H1 (cell line): Measurements from ENCODE around the gene RBMS1. TPM values are rescaled to one million over a fixed set of nuclear protein-coding genes. Genes with fewer than 3 reads are reported as not detected.
"Not testable (repeated sequence)": the region's sequence is repeated elsewhere in the genome, so short reads cannot be mapped to it uniquely, and the experiment has no call there.

Source experiments
- CTCF ChIA-PET: fragments of 300-600 bp; sonication (Branson Sonifier 250); formaldehyde crosslinking; loops from one replicate; lab custom pipeline; 2021; ENCODE audit not compliant: partially characterized antibody; lab: Charles Lee
- POLR2A ChIA-PET: fragments of 300-600 bp; sonication (Branson Sonifier 250); formaldehyde crosslinking; loops from one replicate; lab custom pipeline; 2021; ENCODE audit warnings: inconsistent platforms; ENCODE audit not compliant: partially characterized antibody; lab: Charles Lee
- DNase-seq, 2 experiments: peaks; one replicate each; pipeline versions ENCODE4 v3.0.0 to v3.0.0-alpha.2; 2010 to 2022; ENCODE audit warnings: low spot score in 2 of 2, low read depth in 1 of 2, mixed read lengths in 1 of 2
- FAIRE-seq: peaks from 2 replicates; lab custom pipeline; 2011; peaks lifted over from hg19 to GRCh38; lab: Jason Lieb, UNC
- H2AFZ ChIP-seq: 2 replicates; pipeline ENCODE4 v1.8.1; 2012; ENCODE audit warnings: low read length, inconsistent platforms
- H2AK5ac ChIP-seq: 2 replicates; pipeline ENCODE4 v1.6.1; 2013; ENCODE audit warnings: low read depth, low read length
- H2BK120ac ChIP-seq: replicated peaks from 2 replicates; pipeline ENCODE3; 2013; ENCODE audit warnings: low read depth, low read length, inconsistent platforms
- H2BK12ac ChIP-seq: 2 replicates; pipeline ENCODE4 v1.6.1; 2013; ENCODE audit warnings: low read depth, low read length
- H2BK15ac ChIP-seq: 2 replicates; pipeline ENCODE4 v1.6.1; 2013; ENCODE audit warnings: low read length
- H2BK20ac ChIP-seq: 2 replicates; pipeline ENCODE4 v1.6.1; 2013; ENCODE audit warnings: low read length
- H2BK5ac ChIP-seq: 2 replicates; pipeline ENCODE4 v1.6.1; 2013; ENCODE audit warnings: low read depth, low read length
- H3K14ac ChIP-seq: 2 replicates; pipeline ENCODE4 v1.6.1; 2013; ENCODE audit warnings: inconsistent platforms; ENCODE audit not compliant: insufficient read length
- H3K18ac ChIP-seq: 2 replicates; pipeline ENCODE4 v1.6.1; 2013; ENCODE audit warnings: low read length; ENCODE audit errors: extremely low read depth
- H3K23ac ChIP-seq: 2 replicates; pipeline ENCODE4 v1.6.1; 2013; ENCODE audit warnings: inconsistent platforms; ENCODE audit not compliant: insufficient read length
- H3K23me2 ChIP-seq: 2 replicates; pipeline ENCODE4 v1.6.1; 2013; ENCODE audit warnings: low read depth, low read length
- H3K27ac ChIP-seq: 2 replicates; pipeline ENCODE4 v1.6.1; 2011; ENCODE audit warnings: low read depth, low read length, inconsistent platforms
- H3K27me3 ChIP-seq, 4 experiments: replicated peaks in 1 of 4; 1 replicate in 1 of 4; 2 replicates in 3 of 4; pipeline versions ENCODE4 v1.6.1 to v1.8.1; 2011 to 2013; ENCODE audit warnings: low read length in 3 of 4, mild to moderate bottlenecking in 3 of 4, inconsistent platforms in 2 of 4, mixed read lengths in 2 of 4, moderate library complexity in 1 of 4; ENCODE audit not compliant: control insufficient read depth in 3 of 4, insufficient read depth in 3 of 4; ENCODE audit errors: extremely low read depth in 1 of 4
- H3K36me3 ChIP-seq, 4 experiments: 2 replicates each; pipeline versions ENCODE4 v1.6.1 to v1.8.1; 2011 to 2013; ENCODE audit warnings: mild to moderate bottlenecking in 4 of 4, low read length in 3 of 4, moderate library complexity in 2 of 4, control low read depth in 1 of 4, inconsistent platforms in 1 of 4; ENCODE audit not compliant: insufficient read depth in 4 of 4, control insufficient read depth in 2 of 4
- H3K4ac ChIP-seq: replicated peaks from 2 replicates; pipeline ENCODE3; 2013; ENCODE audit warnings: low read length, low read depth, mixed read lengths, inconsistent platforms; ENCODE audit not compliant: insufficient read length
- H3K4me1 ChIP-seq, 4 experiments: replicated peaks in 1 of 4; 1 replicate in 1 of 4; 2 replicates in 3 of 4; pipeline versions ENCODE4 v1.6.1 to v1.8.1; 2011 to 2013; ENCODE audit warnings: low read length in 3 of 4, inconsistent platforms in 2 of 4, mixed read lengths in 1 of 4; ENCODE audit not compliant: insufficient read depth in 4 of 4, control insufficient read depth in 3 of 4
- H3K4me2 ChIP-seq, 2 experiments: 2 replicates each; pipeline versions ENCODE4 v1.6.1 to v1.8.1; 2011 to 2013; ENCODE audit warnings: low read depth in 2 of 2, low read length in 2 of 2, control low read depth in 1 of 2, inconsistent platforms in 1 of 2, mild to moderate bottlenecking in 1 of 2; ENCODE audit not compliant: insufficient read depth in 1 of 2
- H3K4me3 ChIP-seq, 4 experiments: fragments of 200-600, 300-600 bp in 1 of 4; sonication (generic), shearing (Covaris generic), sonication (Bioruptor Twin) in 1 of 4; 2 replicates each; pipeline versions ENCODE4 v1.5.1 to v1.8.1; 2011 to 2016; ENCODE audit warnings: low read length in 4 of 4, low read depth in 3 of 4, control low read depth in 2 of 4, inconsistent platforms in 2 of 4, mild to moderate bottlenecking in 2 of 4, mixed read lengths in 1 of 4, moderate library complexity in 1 of 4; ENCODE audit not compliant: insufficient read depth in 2 of 4; ENCODE audit errors: extremely low read depth in 1 of 4
- H3K56ac ChIP-seq: replicated peaks from 2 replicates; pipeline ENCODE3; 2013; ENCODE audit warnings: low read depth, mild to moderate bottlenecking, mixed read lengths, low read length, inconsistent platforms; ENCODE audit not compliant: insufficient read length
- H3K79me1 ChIP-seq: 2 replicates; pipeline ENCODE4 v1.6.1; 2013; ENCODE audit warnings: low read depth, low read length, control low read depth
- H3K79me2 ChIP-seq, 2 experiments: 2 replicates each; pipeline versions ENCODE4 v1.6.1 to v1.8.1; 2012 to 2013; ENCODE audit warnings: low read length in 2 of 2, mild to moderate bottlenecking in 2 of 2, inconsistent platforms in 1 of 2; ENCODE audit not compliant: insufficient read depth in 2 of 2, control insufficient read depth in 1 of 2
- H3K9ac ChIP-seq, 4 experiments: replicated peaks in 1 of 4; 1 replicate in 1 of 4; 2 replicates in 3 of 4; pipeline versions ENCODE4 v1.6.1 to v1.8.1; 2011 to 2013; ENCODE audit warnings: low read depth in 3 of 4, low read length in 3 of 4, control low read depth in 2 of 4, mild to moderate bottlenecking in 2 of 4, moderate library complexity in 2 of 4, inconsistent platforms in 1 of 4; ENCODE audit errors: extremely low read depth in 1 of 4
- H3K9me3 ChIP-seq, 2 experiments: 2 replicates each; pipeline versions ENCODE4 v1.6.1 to v1.8.1; 2012 to 2013; ENCODE audit warnings: mild to moderate bottlenecking in 2 of 2, moderate library complexity in 2 of 2, control low read depth in 1 of 2, inconsistent platforms in 1 of 2, low read depth in 1 of 2, low read length in 1 of 2, mixed read lengths in 1 of 2; ENCODE audit not compliant: insufficient read depth in 2 of 2
- H4K20me1 ChIP-seq, 2 experiments: replicated peaks in 1 of 2; 2 replicates each; pipeline versions ENCODE3 to v1.8.1; 2011 to 2013; ENCODE audit warnings: inconsistent platforms in 2 of 2, low read length in 2 of 2, mild to moderate bottlenecking in 1 of 2; ENCODE audit not compliant: insufficient read depth in 2 of 2, control insufficient read depth in 1 of 2
- H4K5ac ChIP-seq: 2 replicates; pipeline ENCODE4 v1.6.1; 2013; ENCODE audit warnings: low read length, low read depth, mixed read lengths, inconsistent platforms; ENCODE audit not compliant: insufficient read length
- H4K8ac ChIP-seq: 2 replicates; pipeline ENCODE4 v1.8.0; 2013; ENCODE audit warnings: mild to moderate bottlenecking, moderate library complexity, low read length, inconsistent platforms; ENCODE audit not compliant: insufficient read depth; ENCODE audit errors: extremely low read depth
- H4K91ac ChIP-seq: replicated peaks from 2 replicates; pipeline ENCODE3; 2013; ENCODE audit warnings: low read length, mixed read lengths, inconsistent platforms; ENCODE audit not compliant: insufficient read length
- WGBS, 2 experiments: shearing (Covaris generic) in 1 of 2; methylation state at CpG; one replicate each; pipeline versions ENCODE4 v1.1.6 to v1.1.7; 2013 to 2015; ENCODE audit warnings: low lambda C conversion rate in 2 of 2, mixed read lengths in 2 of 2, inconsistent platforms in 1 of 2, low coverage in 1 of 2, missing lambda C conversion rate in 1 of 2; ENCODE audit not compliant: insufficient replicate concordance in 2 of 2, insufficient coverage in 1 of 2, insufficient read length in 1 of 2; ENCODE audit errors: extremely low coverage in 1 of 2, missing lambda C conversion rate in 1 of 2; 5-methylcytosine and 5-hydroxymethylcytosine counted together
- polyA plus RNA-seq, 7 experiments: library from polyadenylated mRNA; depleted of rRNA in 3 of 7; stranded (reverse) in 5 of 7; unstranded in 2 of 7; fragments of >200 nt in 5 of 7; fragments of 200-250 nt in 2 of 7; gene quantifications; 1 replicate in 5 of 7; 2 replicates in 1 of 7; 4 replicates in 1 of 7; pipeline versions ENCODE4 v1.2.1 to v1.2.3, GENCODE V29; 2011 to 2013; ENCODE audit warnings: missing spikeins in 2 of 7, mixed read lengths in 2 of 7
- total RNA-seq: library from RNA; stranded (reverse); fragmentation: NEBNext Ultra II Directional; extraction: Animal tissue kit (Norgen Biotek cat#: 25700); gene quantifications from 2 replicates; pipeline ENCODE4 v1.2.1, GENCODE V29; 2021

Gene RBMS1
- total and polyA plus RNA-seq, 2 of the 8 experiments (the other 6 are each of a cell fraction or from before 2014, with no cell fraction given): 53.7 to 60.0 TPM

DNA sequence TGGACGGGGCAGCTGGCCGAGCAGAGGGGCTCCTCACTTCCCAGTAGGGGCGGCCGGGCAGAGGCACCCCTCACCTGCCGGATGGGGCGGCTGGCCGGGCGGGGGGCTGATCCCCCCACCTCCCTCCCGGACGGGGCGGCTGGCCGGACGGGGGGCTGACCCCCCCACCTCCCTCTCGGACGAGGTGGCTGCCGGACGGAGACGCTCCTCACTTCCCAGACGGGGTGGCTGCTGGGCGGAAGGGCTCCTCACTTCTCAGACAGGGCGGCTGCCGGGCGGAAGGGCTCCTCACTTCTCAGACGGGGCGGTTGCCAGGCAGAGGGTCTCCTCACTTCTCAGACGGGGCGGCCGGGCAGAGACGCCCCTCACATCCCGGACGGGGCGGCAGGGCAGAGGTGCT is 54.6 kb downstream of the RBMS1 start:
- H3K79me2 ChIP-seq: not testable (repeated sequence)

More for the DNA sequence above, 54.6 kb downstream of the RBMS1 start:
- H3K23ac ChIP-seq, POLR2A ChIA-PET, H3K18ac ChIP-seq, H2BK12ac ChIP-seq, H3K4me2 ChIP-seq, H4K5ac ChIP-seq, H2BK120ac ChIP-seq, H2AFZ ChIP-seq, H4K8ac ChIP-seq, H2BK5ac ChIP-seq, CTCF ChIA-PET, H3K27ac ChIP-seq, H3K14ac ChIP-seq, H3K23me2 ChIP-seq, H2BK20ac ChIP-seq, H3K4me1 ChIP-seq, H3K56ac ChIP-seq, H4K20me1 ChIP-seq, H4K91ac ChIP-seq, FAIRE-seq, H3K79me1 ChIP-seq, H3K36me3 ChIP-seq, H3K4me3 ChIP-seq, H2BK15ac ChIP-seq, H2AK5ac ChIP-seq, H3K27me3 ChIP-seq, H3K4ac ChIP-seq, DNase-seq, H3K9ac ChIP-seq: not testable (repeated sequence)
- no CpG with 5 or more reads among the region's 32 CpGs for WGBS, 2 experiments
- H3K9me3 ChIP-seq: peaks cover 0 to 14% of the 10 kb centered on the region in 2 experiments; a peak in 2 of 4 replicates
